IMR-90 (cell line): ENCODE results near the gene ANKRD63. TPM values are rescaled to one million over a fixed set of nuclear protein-coding genes. Genes with fewer than 3 reads are reported as not detected.

Experiments
- ATAC-seq: fragments of 200-7000 bp; cut with Tn5 transposase; 2 replicates; pipeline ENCODE4 v1.9.1; 2020; ENCODE audit warnings: low read depth, mild to moderate bottlenecking, moderate library complexity
- BruUV-seq: library from RNA; stranded (reverse); fragments of 400-500 nt; replicated peaks from 2 replicates; lab custom pipeline; 2021; lab: Mats Ljungman, UMichigan
- CTCF ChIA-PET: fragments of 300-600 bp; formaldehyde crosslinking; extraction: SDS; loops from one replicate; lab custom pipeline; 2021; ENCODE audit warnings: antibody characterized with exemption; lab: Yijun Ruan, JAX
- POLR2A ChIA-PET: fragments of 300-600 bp; sonication (Branson Sonifier 250); formaldehyde crosslinking; loops from one replicate; lab custom pipeline; 2022; ENCODE audit warnings: antibody characterized with exemption; ENCODE audit not compliant: unreplicated experiment; lab: Charles Lee
- DNase-seq: peaks from one replicate; pipeline ENCODE4 v3.0.0; 2013
- H2AFZ ChIP-seq: replicated peaks from 2 replicates; pipeline ENCODE3; 2013; ENCODE audit warnings: low read length, mild to moderate bottlenecking; ENCODE audit not compliant: poor library complexity
- H2AK5ac ChIP-seq: 2 replicates; pipeline ENCODE4 v1.6.1; 2013; ENCODE audit warnings: low read depth, low read length, inconsistent platforms
- H2AK9ac ChIP-seq: replicated peaks from 2 replicates; pipeline ENCODE3; 2013; ENCODE audit warnings: mild to moderate bottlenecking, low read depth, low read length, moderate library complexity; ENCODE audit not compliant: poor library complexity
- H2BK120ac ChIP-seq: 2 replicates; pipeline ENCODE4 v1.6.1; 2013; ENCODE audit warnings: low read depth, low read length, inconsistent platforms
- H2BK15ac ChIP-seq: 3 replicates; pipeline ENCODE4 v1.6.1; 2013; ENCODE audit warnings: low read depth, low read length, inconsistent platforms
- H2BK20ac ChIP-seq: 2 replicates; pipeline ENCODE4 v1.6.1; 2013; ENCODE audit warnings: low read depth, mild to moderate bottlenecking, inconsistent platforms, low read length, moderate library complexity
- H2BK5ac ChIP-seq: 2 replicates; pipeline ENCODE4 v1.6.1; 2013; ENCODE audit warnings: mild to moderate bottlenecking, low read depth, low read length, inconsistent platforms; ENCODE audit not compliant: poor library complexity, severe bottlenecking
- H3K14ac ChIP-seq: replicated peaks from 2 replicates; pipeline ENCODE4 v1.6.1; 2013; ENCODE audit warnings: low read depth, low read length, inconsistent platforms
- H3K18ac ChIP-seq: 2 replicates; pipeline ENCODE4 v1.6.1; 2013; ENCODE audit warnings: low read depth, low read length, control low read depth
- H3K23ac ChIP-seq: 2 replicates; pipeline ENCODE4 v1.6.1; 2013; ENCODE audit warnings: low read depth, low read length, inconsistent platforms
- H3K27ac ChIP-seq: 2 replicates; pipeline ENCODE4 v1.5.1; 2013; ENCODE audit warnings: mild to moderate bottlenecking, control low read depth, low read length; ENCODE audit not compliant: insufficient read depth
- H3K27me3 ChIP-seq: 2 replicates; pipeline ENCODE4 v1.6.1; 2013; ENCODE audit warnings: low read length; ENCODE audit not compliant: control insufficient read depth, insufficient read depth
- H3K36me3 ChIP-seq: 2 replicates; pipeline ENCODE4 v1.6.1; 2013; ENCODE audit warnings: low read length, mixed read lengths; ENCODE audit not compliant: control insufficient read depth, insufficient read depth
- H3K4ac ChIP-seq: 2 replicates; pipeline ENCODE4 v1.6.1; 2013; ENCODE audit warnings: low read depth, low read length, inconsistent platforms
- H3K4me1 ChIP-seq: 2 replicates; pipeline ENCODE4 v1.6.1; 2013; ENCODE audit warnings: low read length, mixed read lengths; ENCODE audit not compliant: control insufficient read depth, insufficient read depth
- H3K4me2 ChIP-seq: 2 replicates; pipeline ENCODE4 v1.6.1; 2013; ENCODE audit warnings: low read depth, mild to moderate bottlenecking, control low read depth, low read length, moderate library complexity
- H3K4me3 ChIP-seq: 2 replicates; pipeline ENCODE4 v1.5.1; 2013; ENCODE audit warnings: low read depth, mild to moderate bottlenecking, control low read depth, low read length, moderate library complexity; ENCODE audit not compliant: insufficient read depth
- H3K56ac ChIP-seq: 2 replicates; pipeline ENCODE4 v1.6.1; 2013; ENCODE audit warnings: low read length, inconsistent platforms; ENCODE audit not compliant: insufficient read depth; ENCODE audit errors: extremely low read depth
- H3K79me1 ChIP-seq, 2 experiments: 2 replicates each; pipeline ENCODE4 v1.6.1; 2013; ENCODE audit warnings: low read length in 2 of 2, inconsistent platforms in 1 of 2, low read depth in 1 of 2
- H3K9ac ChIP-seq: 2 replicates; pipeline ENCODE4 v1.6.1; 2013; ENCODE audit warnings: low read depth, low read length, control low read depth
- H3K9me1 ChIP-seq: 2 replicates; pipeline ENCODE4 v1.6.1; 2013; ENCODE audit warnings: low read length, inconsistent platforms; ENCODE audit not compliant: insufficient read depth
- H3K9me3 ChIP-seq: 2 replicates; pipeline ENCODE4 v1.6.1; 2013; ENCODE audit warnings: low read length; ENCODE audit not compliant: control insufficient read depth, insufficient read depth
- H4K20me1 ChIP-seq: 2 replicates; pipeline ENCODE4 v1.6.1; 2013; ENCODE audit warnings: low read length, inconsistent platforms; ENCODE audit not compliant: insufficient read depth
- H4K5ac ChIP-seq: 2 replicates; pipeline ENCODE4 v1.6.1; 2013; ENCODE audit warnings: mild to moderate bottlenecking, low read depth, low read length, control low read depth
- H4K8ac ChIP-seq, 2 experiments: 2 replicates each; pipeline ENCODE4 v1.6.1; 2013; ENCODE audit warnings: low read depth in 2 of 2, low read length in 2 of 2, control low read depth in 1 of 2, inconsistent platforms in 1 of 2
- H4K91ac ChIP-seq: 2 replicates; pipeline ENCODE4 v1.6.1; 2013; ENCODE audit warnings: low read depth, low read length, inconsistent platforms; ENCODE audit not compliant: insufficient read depth
- CTCF ChIP-seq: conservative IDR thresholded peaks from 2 replicates; pipeline ENCODE4 v1.5.1; 2012; ENCODE audit warnings: mild to moderate bottlenecking, low read depth, low read length, improper control_type of control experiment
- FOS ChIP-seq: fragments of 150-350 bp; IDR thresholded peaks from 2 replicates; pipeline ENCODE4 v1.6.1; 2016; ENCODE audit warnings: low read depth, low read length
- RAD21 ChIP-seq: IDR thresholded peaks from 2 replicates; pipeline ENCODE4 v1.6.1; 2012; ENCODE audit warnings: low read length, improper control_type of control experiment
- SMC3 ChIP-seq: fragments of 150-350 bp; IDR thresholded peaks from 2 replicates; pipeline ENCODE4 v1.6.1; 2016; ENCODE audit warnings: low read depth, mild to moderate bottlenecking, antibody characterized with exemption, low read length, moderate library complexity
- WGBS, 2 experiments: methylation state at CpG; one replicate each; pipeline versions ENCODE4 v1.1.5 to v1.1.7; 2013; ENCODE audit warnings: missing lambda C conversion rate in 2 of 2; ENCODE audit not compliant: insufficient read length in 1 of 2; ENCODE audit errors: extremely low coverage in 2 of 2; 5-methylcytosine and 5-hydroxymethylcytosine counted together
- dilution Hi-C: fragments of 300-500 bp; cut with HindIII; formaldehyde crosslinking; loops from one replicate; pipeline ENCODE4 v1.14.3; 2018; ENCODE audit warnings: low sequenced_read_pairs; ENCODE audit not compliant: unreplicated experiment
- in situ Hi-C: fragments of 300-500 bp; cut with MboI; formaldehyde crosslinking; loops from 3 replicates; pipeline ENCODE4 v1.14.3; 2019; ENCODE audit warnings: low sequenced_read_pairs, inconsistent platforms, mixed read lengths
- intact Hi-C: fragments of 100-400 bp; cut with micrococcal nuclease; formaldehyde crosslinking; loops from 2 replicates; pipeline ENCODE4 v1.10.0; 2022
- polyA plus RNA-seq, 3 experiments: library from polyadenylated mRNA; depleted of rRNA; stranded (reverse); fragments of >200 nt; gene quantifications; 2 replicates each; pipeline ENCODE4 v1.2.3, GENCODE V29; 2012; ENCODE audit warnings: low replicate concordance in 1 of 3
- total RNA-seq: library from RNA; depleted of rRNA; stranded (reverse); fragments of >200 nt; gene quantifications from 2 replicates; pipeline ENCODE4 v1.2.3, GENCODE V29; 2012

ANKRD63 gene
- total and polyA plus RNA-seq, 2 of the 4 experiments (the other 2 are of a cell fraction): not detected

GRCh38 chr15:40310001-40310959, 27.4 kb upstream of the ANKRD63 start:
- Histone ChIP-seq H2BK20ac (no peak overlapping the region), H2BK15ac (no peak overlapping the region), H3K9ac (no peak overlapping the region), H3K36me3 (no peaks in the 10 kb centered on the region), H3K18ac (no peak overlapping the region), H2AK5ac (no peak overlapping the region), H3K56ac (no peak overlapping the region), H3K14ac (no peak overlapping the region), H3K27ac (no peak overlapping the region), H3K4me3 (no peak overlapping the region), H3K4me1 (peaks cover 6% of the 10 kb centered on the region), H3K79me1 (no peaks in the 10 kb centered on the region), H3K4me2 (no peak overlapping the region), H2BK120ac (no peak overlapping the region), H2BK5ac (no peak overlapping the region), H3K9me3 (no peaks in the 10 kb centered on the region), H2AFZ (no peak overlapping the region), H4K8ac (no peak overlapping the region), H2AK9ac (no peak overlapping the region), H3K4ac (no peak overlapping the region), H3K23ac (no peak overlapping the region), H4K5ac (no peak overlapping the region), H3K9me1 (no peaks in the 10 kb centered on the region), H4K91ac (no peak overlapping the region), H4K20me1 (no peaks in the 10 kb centered on the region), H3K27me3 (peaks cover 57% of the 10 kb centered on the region)
- BruUV-seq: no TSS peak
- dilution Hi-C loops: no loop called here
- DNase-seq (peak; percentile 33), ATAC-seq (peak; percentile 71)
- POLR2A ChIA-PET: no interaction called here
- in situ Hi-C loops: no loop called here
- CTCF ChIA-PET: interaction anchor here (0.5 to 1.5 kb wide), 9 partner anchors 10 to 31 kb away, joined by 3 to 7 read pairs (median 4); partner anchors contain the start of genes ANKRD63 and INAFM2
- 0% methylated on average over 2 of the region's 4 CpGs; no CpG with 5 or more reads in 1 of the 2 experiments for WGBS, 2 experiments
- intact Hi-C loops: loop anchor here (1.0 to 2.0 kb wide), 2 partner anchors 31 to 93 kb away; no protein-coding TSS in a partner anchor
- TF ChIP-seq FOS (no peak), SMC3 (peak; percentile 77), CTCF (peak; percentile 71), RAD21 (peak; percentile 83)
